Heart right ventricle (tissue), 16 donors: ENCODE data around the gene SND1. TPM values are rescaled to one million over a fixed set of nuclear protein-coding genes. Genes with fewer than 3 reads are reported as not detected.

Experiments
- ATAC-seq, 8 donors: fragments of 200-7000 bp; cut with Tn5 transposase; one replicate each; pipeline ENCODE4 v1.9.1; 2020; ENCODE audit warnings: mild to moderate bottlenecking in 8 of 8, moderate library complexity in 8 of 8, moderate number of reproducible peaks in 1 of 8
- DNase-seq, 2 donors: peaks; one replicate each; pipeline ENCODE4 v3.0.0-alpha.2; 2020
- H3K27ac ChIP-seq, 10 donors: fragments of 200-600 bp; sonication (generic) in 2 of 10; one replicate each; pipeline versions ENCODE4 v1.5.0 to v1.8.0; 2020 to 2022; ENCODE audit warnings: mild to moderate bottlenecking in 3 of 10
- H3K27me3 ChIP-seq, 7 donors: fragments of 200-600 bp; one replicate each; pipeline ENCODE4 v1.8.0; 2021 to 2022; ENCODE audit warnings: mild to moderate bottlenecking in 2 of 7
- H3K36me3 ChIP-seq, 9 donors: fragments of 200-600 bp; sonication (generic) in 1 of 9; one replicate each; pipeline versions ENCODE4 v1.5.0 to v1.8.0; 2020 to 2022; ENCODE audit warnings: mild to moderate bottlenecking in 2 of 9
- H3K4me1 ChIP-seq, 9 donors: fragments of 200-600 bp; sonication (generic) in 1 of 9; one replicate each; pipeline versions ENCODE4 v1.5.0 to v1.8.0; 2020 to 2022; ENCODE audit warnings: mild to moderate bottlenecking in 4 of 9
- H3K4me3 ChIP-seq, 10 donors: fragments of 200-600 bp; sonication (generic) in 2 of 10; one replicate each; pipeline versions ENCODE4 v1.5.0 to v1.8.0; 2020 to 2022; ENCODE audit warnings: mild to moderate bottlenecking in 7 of 10, moderate library complexity in 2 of 10
- H3K9me3 ChIP-seq, 11 donors: fragments of 200-600 bp in 10 of 11; sonication (generic) in 2 of 11; one replicate each; pipeline versions ENCODE4 v1.5.0 to v1.8.0; 2013 to 2022; ENCODE audit warnings: mild to moderate bottlenecking in 2 of 11, control low read depth in 1 of 11, moderate library complexity in 1 of 11
- WGBS, 2 donors: extraction: QIAGEN DNeasy Blood & Tissue Kit; methylation state at CpG; one replicate each; pipeline ENCODE4 v1.1.7; 2013; ENCODE audit warnings: inconsistent platforms in 1 of 2; 5-methylcytosine and 5-hydroxymethylcytosine counted together
- intact Hi-C, 10 donors: fragments of 100-400 bp; cut with DNase I; formaldehyde crosslinking; loops; one replicate each; pipeline versions ENCODE4 v1.11.1 to v1.14.2; 2022
- polyA plus RNA-seq, 2 donors: library from polyadenylated mRNA; stranded (reverse); fragments of 200-250 nt; gene quantifications; one replicate each; pipeline ENCODE4 v1.2.3, GENCODE V29; 2013
- total RNA-seq, 10 donors: library from RNA; stranded (reverse); fragmentation: NEBNext Ultra II Directional in 3 of 10; extraction: Animal tissue kit (Norgen Biotek cat#: 25700) in 3 of 10; gene quantifications; one replicate each; pipeline versions ENCODE4 v1.2.1 to v1.2.4, GENCODE V29; 2021 to 2023
- TF ChIP-seq, protein P1 (sequence below), 9 donors: fragments of 200-600 bp; sonication (generic) in 2 of 9; IDR thresholded peaks; one replicate each; pipeline versions ENCODE4 v1.5.0 to v1.8.0; 2021 to 2022; ENCODE audit warnings: antibody characterized with exemption in 9 of 9, mild to moderate bottlenecking in 5 of 9, moderate library complexity in 1 of 9
- donor health status: Arrhythmogenic right ventricular cardiomyopathy.
- donor health status: ischemic (EF 13 %, LVEDD 7.1; RV severe dilation, severe dysfunction).
- donor health status: healthy with polysubstance abuse.
- donor health status: DM: no; HTN: yes; CAD: no.
- donor health status: DM: no; HTN: no; CAD: no.
- donor health status: ischemic (EF 25% LVEDD 6.9; RV normal size, moderate dysfunction).
- donor health status: ischemic (EF 25% LVEDD 5.7; RV mildly dilated, moderate dysfunction).
- donor health status: healthy.
- donor health status: DM: yes; HTN: yes; CAD: no.
- donor health status: Ischemic cardiomyopathy.
- donor health status: ischemic (EF 35%, LVEDD 5.7; RV mildly dilated, moderate dysfunction).
- donor health status: nonischemic (EF 11% LVEDD 7.7; RV severe dilation, severe dysfunction).
- donor health status: DM: yes; HTN: yes; CAD: no.
- donor health status: PGD.
- donor health status: ischemic (EF 29% LVEDD 5.4; RV normal size, mild dysfunction).
- donor health status: nonischemic (EF 23%, LVEDD 6.1; RV moderate dilation, normal function).

The SND1 gene
- total and polyA plus RNA-seq, 12 donors = 39.9 to 107 (median 80.8) TPM

DNA sequence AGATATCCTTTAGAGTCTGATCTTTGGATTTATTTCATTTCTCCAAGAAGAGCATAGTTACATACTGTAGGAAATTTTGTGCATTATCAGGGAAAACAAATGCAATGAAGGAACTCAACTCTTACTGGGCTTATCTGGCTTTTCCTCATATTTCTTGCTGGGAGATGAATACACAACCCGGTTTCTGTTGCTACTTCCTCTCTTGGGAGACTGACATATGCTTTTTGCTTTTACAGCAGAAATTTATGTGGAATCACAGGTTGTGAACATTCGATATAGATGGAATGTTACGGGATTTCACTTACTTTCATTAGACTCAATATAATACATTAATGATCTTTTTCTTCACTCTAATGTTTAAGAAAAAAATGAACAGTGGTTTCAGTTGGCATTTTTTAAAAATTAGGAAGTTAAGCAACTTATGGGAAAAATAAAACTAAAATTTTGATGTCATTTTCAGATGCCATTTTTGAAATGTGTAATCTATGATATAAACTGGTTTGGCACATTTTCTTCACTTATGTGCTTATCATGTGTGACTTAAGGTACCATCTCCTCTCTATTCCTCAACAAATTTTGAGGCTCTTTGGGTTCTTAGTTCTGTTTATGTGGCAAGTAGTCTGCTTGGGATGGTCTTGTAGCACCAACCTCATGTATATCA is 7.1 kb downstream of the SND1 start:
- TF ChIP-seq, protein P1, sequence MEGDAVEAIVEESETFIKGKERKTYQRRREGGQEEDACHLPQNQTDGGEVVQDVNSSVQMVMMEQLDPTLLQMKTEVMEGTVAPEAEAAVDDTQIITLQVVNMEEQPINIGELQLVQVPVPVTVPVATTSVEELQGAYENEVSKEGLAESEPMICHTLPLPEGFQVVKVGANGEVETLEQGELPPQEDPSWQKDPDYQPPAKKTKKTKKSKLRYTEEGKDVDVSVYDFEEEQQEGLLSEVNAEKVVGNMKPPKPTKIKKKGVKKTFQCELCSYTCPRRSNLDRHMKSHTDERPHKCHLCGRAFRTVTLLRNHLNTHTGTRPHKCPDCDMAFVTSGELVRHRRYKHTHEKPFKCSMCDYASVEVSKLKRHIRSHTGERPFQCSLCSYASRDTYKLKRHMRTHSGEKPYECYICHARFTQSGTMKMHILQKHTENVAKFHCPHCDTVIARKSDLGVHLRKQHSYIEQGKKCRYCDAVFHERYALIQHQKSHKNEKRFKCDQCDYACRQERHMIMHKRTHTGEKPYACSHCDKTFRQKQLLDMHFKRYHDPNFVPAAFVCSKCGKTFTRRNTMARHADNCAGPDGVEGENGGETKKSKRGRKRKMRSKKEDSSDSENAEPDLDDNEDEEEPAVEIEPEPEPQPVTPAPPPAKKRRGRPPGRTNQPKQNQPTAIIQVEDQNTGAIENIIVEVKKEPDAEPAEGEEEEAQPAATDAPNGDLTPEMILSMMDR (IDR thresholded peaks at IDR 0.05) = no peak
- DNase-seq (no peak), ATAC-seq (no peak)
- intact Hi-C loops = no loop called here
- Histone ChIP-seq H3K27ac (peak overlapping the region in 1 of 10 donors; percentile 51), H3K9me3 (no peaks in the 10 kb centered on the region), H3K27me3 (no peaks in the 10 kb centered on the region), H3K4me1 (peaks cover 0 to 53% (median 20%) of the 10 kb centered on the region in 9 donors), H3K4me3 (no peak overlapping the region), H3K36me3 (peaks cover 0 to 45% (median 0%) of the 10 kb centered on the region in 9 donors)
- 56 to 67% methylated on average over 3 of the region's 3 CpGs for WGBS, 2 donors

DNA sequence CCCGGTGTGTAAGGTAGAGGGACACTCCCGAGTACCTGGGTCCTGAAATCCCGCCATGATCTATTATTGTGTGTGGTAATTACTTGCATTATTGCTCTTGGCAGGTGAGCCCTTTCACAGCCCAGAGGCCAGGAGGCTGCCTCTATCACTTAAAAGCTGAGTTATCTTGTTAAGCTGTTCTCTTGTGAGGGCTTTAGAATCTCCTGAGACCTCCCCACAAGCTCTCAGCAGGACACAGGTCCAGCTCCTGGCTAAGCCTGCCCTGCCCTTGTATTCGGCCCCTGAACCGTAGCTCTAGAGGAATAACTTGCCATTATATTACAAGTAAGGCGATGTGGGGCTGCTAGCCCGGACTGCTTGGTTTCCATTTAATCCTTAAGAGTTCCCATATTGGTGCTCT is 13.9 kb downstream of the SND1 start:
- Histone ChIP-seq H3K27me3 (no peaks in the 10 kb centered on the region), H3K9me3 (no peaks in the 10 kb centered on the region), H3K36me3 (peaks cover 0 to 27% (median 0%) of the 10 kb centered on the region in 9 donors), H3K4me1 (peaks cover 0 to 41% (median 0%) of the 10 kb centered on the region in 9 donors), H3K4me3 (no peak overlapping the region), H3K27ac (no peak overlapping the region)
- TF ChIP-seq, protein P1 (IDR thresholded peaks at IDR 0.05) = no peak
- no peak for DNase-seq
- intact Hi-C loops = no loop called here
- WGBS, 2 donors = 85 to 91% methylated on average over 7 of the region's 7 CpGs
- ATAC-seq = no peak

DNA sequence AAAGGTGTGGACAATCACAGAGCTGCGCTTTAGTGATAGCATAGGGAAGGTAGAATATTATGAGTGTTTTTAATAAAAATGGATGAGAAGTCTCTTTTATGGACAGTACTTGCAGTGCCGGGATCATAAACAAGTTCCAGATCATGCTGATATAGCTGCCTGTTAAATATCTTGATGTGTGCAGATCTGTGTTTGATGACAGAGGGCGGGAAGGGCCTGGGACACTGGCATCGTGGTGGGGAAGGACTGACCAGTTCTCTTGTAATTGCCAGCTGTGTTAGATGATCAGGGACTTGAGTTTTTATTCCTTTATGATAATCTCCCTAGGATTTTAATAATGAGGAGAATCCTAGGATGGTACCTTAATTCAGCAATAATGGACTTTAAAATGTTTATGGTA is 14.6 kb downstream of the SND1 start:
- TF ChIP-seq, protein P1 (IDR thresholded peaks at IDR 0.05) = no peak
- intact Hi-C loops = no loop called here
- H3K27ac ChIP-seq = no peak overlapping the region
- 86 to 91% methylated on average over 4 of the region's 4 CpGs for WGBS, 2 donors
- ATAC-seq (no peak), DNase-seq (no peak)
- H3K4me3 ChIP-seq = no peak overlapping the region
- H3K4me1 ChIP-seq = peaks cover 0 to 41% (median 0%) of the 10 kb centered on the region in 9 donors
- H3K36me3 ChIP-seq = peaks cover 0 to 21% (median 0%) of the 10 kb centered on the region in 9 donors
- H3K9me3 ChIP-seq = no peaks in the 10 kb centered on the region
- no peaks in the 10 kb centered on the region for H3K27me3 ChIP-seq

DNA sequence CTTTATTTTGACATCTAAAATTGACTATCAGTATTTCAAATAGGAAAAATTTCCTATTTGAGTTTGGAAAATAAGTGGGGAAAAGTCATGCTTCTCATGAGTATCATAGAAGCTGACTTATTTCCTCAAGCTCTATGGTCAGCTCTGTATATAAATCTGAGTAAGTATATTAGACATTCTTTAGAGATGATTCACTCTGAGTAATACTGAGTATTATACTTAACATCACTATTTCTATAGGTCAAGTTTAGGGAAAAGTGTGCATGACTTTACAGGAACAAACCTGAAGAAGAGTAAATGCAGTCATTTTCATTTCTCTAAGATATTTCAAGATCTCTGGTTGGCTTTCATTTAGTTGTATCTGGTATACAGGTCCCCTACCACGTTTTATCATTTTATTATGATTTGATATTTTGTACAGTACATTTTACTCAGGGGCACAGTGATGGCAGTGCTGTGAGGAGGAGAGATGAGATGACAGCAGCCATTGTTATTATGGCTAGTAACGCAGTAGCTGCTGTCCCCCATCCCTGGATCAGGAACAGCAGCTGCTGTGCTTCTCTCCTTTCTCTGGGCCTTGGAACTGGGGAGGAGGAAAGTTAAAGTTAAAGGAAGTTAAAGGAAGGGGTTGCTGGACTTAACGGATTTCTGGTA is 15.2 kb downstream of the SND1 start:
- intact Hi-C loops = no loop called here
- ATAC-seq (no peak), DNase-seq (no peak)
- peaks cover 0 to under 1% (median 0%) of the 10 kb centered on the region in 11 donors for H3K9me3 ChIP-seq
- TF ChIP-seq, protein P1 (IDR thresholded peaks at IDR 0.05) = no peak
- H3K27ac ChIP-seq = peak overlapping the region in 1 of 10 donors; percentile 17
- 84 to 86% methylated on average over 3 of the region's 3 CpGs for WGBS, 2 donors
- no peak overlapping the region for H3K4me3 ChIP-seq
- H3K27me3 ChIP-seq = no peaks in the 10 kb centered on the region
- peaks cover 0 to 18% (median 0%) of the 10 kb centered on the region in 9 donors for H3K36me3 ChIP-seq
- peaks cover 0 to 41% (median 0%) of the 10 kb centered on the region in 9 donors for H3K4me1 ChIP-seq
